HEK293 (cell line): Measurements from ENCODE around the gene ADAMTS16.
A peak's percentile ranks its signal among the peaks of the same experiment; 100 is the strongest.

Experiments used
- CTCF ChIA-PET: fragments of 350-600 bp; formaldehyde crosslinking; extraction: SDS; loops from one replicate; lab custom pipeline; 2021; ENCODE audit warnings: antibody characterized with exemption; lab: Yijun Ruan, JAX
- POLR2A ChIA-PET: fragments of 300-600 bp; formaldehyde crosslinking; extraction: SDS; loops from one replicate; lab custom pipeline; 2020; ENCODE audit warnings: antibody characterized with exemption, inconsistent platforms; lab: Yijun Ruan, JAX
- H3K27ac ChIP-seq: fragments of 200-500 bp; sonication (Bioruptor generic); 2 replicates; pipeline ENCODE4 v1.5.1; 2014; ENCODE audit warnings: low read depth, low read length, control low read depth, inconsistent platforms; ENCODE audit errors: extremely low read depth
- H3K36me3 ChIP-seq, 2 experiments: fragments of 200-500 bp in 1 of 2; sonication (Bioruptor generic) in 1 of 2; 1 replicate in 1 of 2; 2 replicates in 1 of 2; pipeline ENCODE4 v1.5.1; 2014 to 2017; ENCODE audit warnings: inconsistent platforms in 2 of 2, low read length in 2 of 2; ENCODE audit not compliant: control insufficient read depth in 2 of 2, insufficient read depth in 1 of 2
- H3K4me1 ChIP-seq: fragments of 200-500 bp; sonication (Bioruptor generic); 2 replicates; pipeline ENCODE4 v1.5.1; 2014; ENCODE audit warnings: mild to moderate bottlenecking, low read length, inconsistent platforms; ENCODE audit not compliant: control insufficient read depth, insufficient read depth
- H3K4me3 ChIP-seq: 2 replicates; pipeline ENCODE4 v1.5.1; 2011; ENCODE audit warnings: low read depth, mild to moderate bottlenecking, control low read depth, low read length, moderate library complexity
- H3K9me3 ChIP-seq: fragments of 200-500 bp; sonication (Bioruptor generic); 2 replicates; pipeline ENCODE4 v1.5.1; 2014; ENCODE audit warnings: low read depth, low read length, inconsistent platforms; ENCODE audit not compliant: control insufficient read depth, insufficient read depth
- GLIS2 ChIP-seq: fragments of 450-650 bp; formaldehyde crosslinking; IDR thresholded peaks from 2 replicates; pipeline ENCODE4 v1.5.1; 2016; ENCODE audit warnings: missing biosample characterization, missing genetic modification characterization
- PBX3 ChIP-seq: sonication (generic); formaldehyde crosslinking; IDR thresholded peaks from 2 replicates; pipeline ENCODE4 v1.8.1; 2022; ENCODE audit warnings: mild to moderate bottlenecking, moderate library complexity, missing genetic modification reagents
- PRDM10 ChIP-seq: fragments of 450-650 bp; formaldehyde crosslinking; IDR thresholded peaks from 2 replicates; pipeline ENCODE4 v1.5.1; 2016; ENCODE audit warnings: missing biosample characterization, missing genetic modification characterization
- ZBTB11 ChIP-seq: fragments of 450-650 bp; formaldehyde crosslinking; conservative IDR thresholded peaks from 2 replicates; pipeline ENCODE4 v1.5.1; 2016; ENCODE audit warnings: low read depth, missing biosample characterization, missing genetic modification characterization
- ZFP69B ChIP-seq: fragments of 450-650 bp; formaldehyde crosslinking; IDR thresholded peaks from 2 replicates; pipeline ENCODE4 v1.5.1; 2016; ENCODE audit warnings: missing biosample characterization, missing genetic modification characterization
- ZNF132 ChIP-seq: fragments of 450-650 bp; formaldehyde crosslinking; IDR thresholded peaks from 2 replicates; pipeline ENCODE4 v1.5.1; 2017; ENCODE audit warnings: missing biosample characterization, missing genetic modification characterization, borderline replicate concordance
- ZNF133 ChIP-seq: fragments of 450-650 bp; formaldehyde crosslinking; IDR thresholded peaks from 2 replicates; pipeline ENCODE4 v1.5.1; 2016; ENCODE audit warnings: missing biosample characterization, missing genetic modification characterization
- ZNF202 ChIP-seq: fragments of 450-650 bp; formaldehyde crosslinking; IDR thresholded peaks from 2 replicates; pipeline ENCODE4 v1.5.1; 2016; ENCODE audit warnings: missing biosample characterization, missing genetic modification characterization, borderline replicate concordance
- ZNF324 ChIP-seq: fragments of 450-650 bp; formaldehyde crosslinking; IDR thresholded peaks from 2 replicates; pipeline ENCODE4 v1.5.1; 2016; ENCODE audit warnings: missing biosample characterization, missing genetic modification characterization
- ZNF416 ChIP-seq: fragments of 450-650 bp; formaldehyde crosslinking; IDR thresholded peaks from 2 replicates; pipeline ENCODE4 v1.5.1; 2016; ENCODE audit warnings: missing biosample characterization, missing genetic modification characterization
- ZNF473 ChIP-seq: fragments of 450-650 bp; formaldehyde crosslinking; IDR thresholded peaks from 2 replicates; pipeline ENCODE4 v1.5.1; 2017; ENCODE audit warnings: missing biosample characterization, missing genetic modification characterization
- ZNF510 ChIP-seq: fragments of 450-650 bp; formaldehyde crosslinking; IDR thresholded peaks from 2 replicates; pipeline ENCODE4 v1.5.1; 2018; ENCODE audit warnings: mild to moderate bottlenecking, missing genetic modification characterization, missing biosample characterization; ENCODE audit not compliant: insufficient replicate concordance
- ZNF560 ChIP-seq: fragments of 450-650 bp; formaldehyde crosslinking; IDR thresholded peaks from 2 replicates; pipeline ENCODE4 v1.5.1; 2017; ENCODE audit warnings: missing biosample characterization, missing genetic modification characterization, borderline replicate concordance
- ZNF585B ChIP-seq: fragments of 450-650 bp; formaldehyde crosslinking; IDR thresholded peaks from 2 replicates; pipeline ENCODE4 v1.5.1; 2016; ENCODE audit warnings: missing biosample characterization, missing genetic modification characterization
- ZNF670 ChIP-seq: fragments of 450-650 bp; formaldehyde crosslinking; IDR thresholded peaks from 2 replicates; pipeline ENCODE4 v1.5.1; 2016; ENCODE audit warnings: missing biosample characterization, missing genetic modification characterization, low read depth
- ZNF777 ChIP-seq: fragments of 450-650 bp; formaldehyde crosslinking; IDR thresholded peaks from 2 replicates; pipeline ENCODE4 v1.5.1; 2017; ENCODE audit warnings: missing biosample characterization, missing genetic modification characterization, borderline replicate concordance
- ZSCAN30 ChIP-seq: fragments of 450-650 bp; IDR thresholded peaks from 2 replicates; pipeline ENCODE4 v1.5.1; 2018; ENCODE audit warnings: missing biosample characterization, mild to moderate bottlenecking, missing genetic modification characterization, moderate library complexity
- TF ChIP-seq, protein P1 (sequence below): fragments of 450-650 bp; formaldehyde crosslinking; IDR thresholded peaks from 2 replicates; pipeline ENCODE4 v1.5.1; 2016; ENCODE audit warnings: missing biosample characterization, missing genetic modification characterization, low read depth

ADAMTS16 gene

DNA sequence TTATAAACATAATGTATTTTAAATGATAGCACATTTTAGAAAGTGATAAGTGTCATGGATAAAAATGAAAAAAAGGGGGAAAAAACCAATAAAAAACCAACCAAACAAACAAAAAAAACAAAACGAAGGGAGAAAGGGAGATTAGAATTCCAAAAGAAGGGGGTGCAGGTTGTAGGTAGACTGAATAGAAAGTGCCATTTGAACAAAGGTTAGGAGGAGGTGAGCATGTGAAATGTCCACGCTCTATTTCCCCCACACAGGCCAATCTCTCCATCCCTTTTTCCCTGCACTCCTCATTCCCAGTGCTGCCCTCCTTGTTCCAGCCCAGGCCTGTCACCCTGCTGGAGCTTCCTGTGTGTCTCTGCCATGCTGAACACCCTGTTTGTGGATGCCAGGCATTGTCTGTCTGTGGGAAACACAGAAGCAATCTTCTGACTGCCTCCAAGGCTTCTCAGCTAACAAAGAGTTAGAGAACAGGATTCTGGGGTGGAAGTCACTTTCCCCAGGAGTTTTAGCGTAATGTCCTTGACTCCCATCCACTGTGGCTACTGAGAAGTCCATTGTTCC is 138.8 kb downstream of the ADAMTS16 start:
- H3K4me3 ChIP-seq: no peak overlapping the region
- no peaks in the 10 kb centered on the region for H3K9me3 ChIP-seq
- no peaks in the 10 kb centered on the region for H3K36me3 ChIP-seq
- peak; percentile 62; the same call in 1 of the 2 replicates for TF ChIP-seq PRDM10
- no peak for TF ChIP-seq ZNF202 (tag by site-specific recombination)
- POLR2A ChIA-PET: no interaction called here
- no peak overlapping the region for H3K27ac ChIP-seq
- CTCF ChIA-PET: interaction anchor here (0.6 to 0.8 kb wide), 2 partner anchors 27 to 137 kb away, joined by 3 read pairs; no protein-coding TSS in a partner anchor
- no peaks in the 10 kb centered on the region for H3K4me1 ChIP-seq

DNA sequence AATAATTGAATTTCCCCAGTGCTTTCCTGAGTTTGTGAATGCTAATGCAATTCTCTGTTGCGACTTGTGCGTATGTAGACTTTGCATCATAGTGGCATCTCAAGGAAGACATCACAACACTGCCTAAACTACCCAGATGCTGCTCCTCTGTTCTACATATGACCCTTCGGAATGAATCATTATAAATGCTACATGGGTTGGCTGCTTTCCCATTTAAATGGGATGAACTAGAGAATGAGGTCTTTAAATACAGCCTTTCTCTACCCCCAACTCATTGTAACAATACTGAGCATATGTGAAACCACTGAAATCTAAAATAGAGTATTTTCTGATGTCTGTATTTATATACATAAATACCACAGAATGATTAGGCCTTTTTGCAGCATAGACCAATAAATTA is 145.8 kb downstream of the ADAMTS16 start:
- no peaks in the 10 kb centered on the region for H3K4me1 ChIP-seq
- H3K4me3 ChIP-seq: no peak overlapping the region
- ChIA-PET POLR2A (no interaction called here), CTCF (interaction anchor here (2.0 kb wide), 1 partner anchor 10 kb away, joined by 5 read pairs; no protein-coding TSS in a partner anchor)
- no peak overlapping the region for H3K27ac ChIP-seq
- H3K9me3 ChIP-seq: no peaks in the 10 kb centered on the region; the same call in 1 of the 2 replicates
- H3K36me3 ChIP-seq: no peaks in the 10 kb centered on the region
- TF ChIP-seq ZBTB11 (tag by site-specific recombination) (no peak), ZSCAN30 (tag by site-specific recombination) (no peak), GLIS2 (no peak), ZNF510 (tag by site-specific recombination) (no peak), ZNF585B (no peak), ZNF133 (no peak), ZNF777 (tag by site-specific recombination) (no peak), ZNF324 (tag by site-specific recombination) (no peak), ZFP69B (no peak), ZNF416 (no peak), ZNF560 (tag by site-specific recombination) (no peak), PBX3 (CRISPR knock-in tag) (no peak), ZNF132 (tag by site-specific recombination) (no peak), ZNF670 (tag by site-specific recombination) (no peak), ZNF473 (tag by site-specific recombination) (no peak)
- TF ChIP-seq, protein P1, sequence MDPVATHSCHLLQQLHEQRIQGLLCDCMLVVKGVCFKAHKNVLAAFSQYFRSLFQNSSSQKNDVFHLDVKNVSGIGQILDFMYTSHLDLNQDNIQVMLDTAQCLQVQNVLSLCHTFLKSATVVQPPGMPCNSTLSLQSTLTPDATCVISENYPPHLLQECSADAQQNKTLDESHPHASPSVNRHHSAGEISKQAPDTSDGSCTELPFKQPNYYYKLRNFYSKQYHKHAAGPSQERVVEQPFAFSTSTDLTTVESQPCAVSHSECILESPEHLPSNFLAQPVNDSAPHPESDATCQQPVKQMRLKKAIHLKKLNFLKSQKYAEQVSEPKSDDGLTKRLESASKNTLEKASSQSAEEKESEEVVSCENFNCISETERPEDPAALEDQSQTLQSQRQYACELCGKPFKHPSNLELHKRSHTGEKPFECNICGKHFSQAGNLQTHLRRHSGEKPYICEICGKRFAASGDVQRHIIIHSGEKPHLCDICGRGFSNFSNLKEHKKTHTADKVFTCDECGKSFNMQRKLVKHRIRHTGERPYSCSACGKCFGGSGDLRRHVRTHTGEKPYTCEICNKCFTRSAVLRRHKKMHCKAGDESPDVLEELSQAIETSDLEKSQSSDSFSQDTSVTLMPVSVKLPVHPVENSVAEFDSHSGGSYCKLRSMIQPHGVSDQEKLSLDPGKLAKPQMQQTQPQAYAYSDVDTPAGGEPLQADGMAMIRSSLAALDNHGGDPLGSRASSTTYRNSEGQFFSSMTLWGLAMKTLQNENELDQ (tag by site-specific recombination): no peak
